HepG2 (cell line): ENCODE data around the gene MAP3K20. TPM values are rescaled to one million over a fixed set of nuclear protein-coding genes. Genes with fewer than 3 reads are reported as not detected.

Source experiments
- ATAC-seq: fragments of 200-7000 bp; cut with Tn5 transposase; 3 replicates; pipeline ENCODE4 v1.9.1; 2020; ENCODE audit warnings: mild to moderate bottlenecking, moderate library complexity
- BruUV-seq: library from RNA; stranded (reverse); fragments of 400-500 nt; replicated peaks from 2 replicates; lab custom pipeline; 2021; lab: Mats Ljungman, UMichigan
- CTCF ChIA-PET: fragments of 300-600 bp; formaldehyde crosslinking; extraction: SDS; loops from one replicate; lab custom pipeline; 2021; ENCODE audit warnings: low total read pairs, inconsistent platforms, low intra/inter-chr PET ratio; lab: Yijun Ruan, JAX
- POLR2A ChIA-PET: fragments of 350-600 bp; sonication (Branson Sonifier 250); formaldehyde crosslinking; loops from one replicate; lab custom pipeline; 2020; ENCODE audit warnings: antibody characterized with exemption, inconsistent platforms; lab: Yijun Ruan, JAX
- DNase-seq: peaks from one replicate; pipeline ENCODE4 v3.0.0-alpha.2; 2015; ENCODE audit warnings: low spot score
- FAIRE-seq: peaks from 3 replicates; lab custom pipeline; 2011; peaks lifted over from hg19 to GRCh38; lab: Jason Lieb, UNC
- H2AFZ ChIP-seq: one replicate; pipeline ENCODE4 v1.6.1; 2011; ENCODE audit warnings: low read length, inconsistent platforms
- H3K27ac ChIP-seq: fragments of 300-600 bp; 3 replicates; pipeline ENCODE4 v1.8.0; 2011; ENCODE audit warnings: mixed run types, mild to moderate bottlenecking, mixed read lengths, low read length, inconsistent platforms; ENCODE audit not compliant: insufficient read depth; ENCODE audit errors: extremely low read length
- H3K27me3 ChIP-seq, 2 experiments: fragments of 200-600 bp in 1 of 2; 2 replicates in 1 of 2; 3 replicates in 1 of 2; pipeline versions ENCODE4 v1.6.0 to v1.8.0; 2011; ENCODE audit warnings: low read length in 2 of 2, mild to moderate bottlenecking in 2 of 2, moderate library complexity in 2 of 2, inconsistent platforms in 1 of 2; ENCODE audit not compliant: insufficient read depth in 2 of 2, control insufficient read depth in 1 of 2
- H3K36me3 ChIP-seq, 2 experiments: fragments of 200-600 bp in 1 of 2; replicated peaks in 1 of 2; 2 replicates in 1 of 2; 3 replicates in 1 of 2; pipeline versions ENCODE4 v1.5.1 to v1.8.0; 2011; ENCODE audit warnings: low read length in 2 of 2, inconsistent platforms in 1 of 2; ENCODE audit not compliant: insufficient read depth in 2 of 2, control insufficient read depth in 1 of 2
- H3K4me1 ChIP-seq: 2 replicates; pipeline ENCODE4 v1.5.1; 2012; ENCODE audit warnings: low read length, inconsistent platforms; ENCODE audit not compliant: insufficient read depth
- H3K4me2 ChIP-seq: 2 replicates; pipeline ENCODE4 v1.6.0; 2011; ENCODE audit warnings: low read depth, low read length, inconsistent platforms
- H3K4me3 ChIP-seq, 3 experiments: fragments of 200-600 bp in 1 of 3; sonication (generic), shearing (Covaris generic) in 1 of 3; replicated peaks in 1 of 3; 2 replicates each; pipeline ENCODE4 v1.5.1; 2011 to 2016; ENCODE audit warnings: low read length in 3 of 3, inconsistent platforms in 2 of 3, low read depth in 2 of 3, mild to moderate bottlenecking in 2 of 3, control low read depth in 1 of 3, mixed read lengths in 1 of 3; ENCODE audit not compliant: insufficient read depth in 1 of 3
- H3K79me2 ChIP-seq: one replicate; pipeline ENCODE4 v1.6.1; 2011; ENCODE audit warnings: low read length, inconsistent platforms; ENCODE audit not compliant: insufficient read depth
- H3K9ac ChIP-seq: 2 replicates; pipeline ENCODE4 v1.6.0; 2011; ENCODE audit warnings: mild to moderate bottlenecking, low read depth, low read length, inconsistent platforms; ENCODE audit not compliant: insufficient read depth
- H3K9me3 ChIP-seq: 2 replicates; pipeline ENCODE4 v1.5.1; 2012; ENCODE audit warnings: mild to moderate bottlenecking, low read length
- H4K20me1 ChIP-seq: 2 replicates; pipeline ENCODE4 v1.6.0; 2011; ENCODE audit warnings: inconsistent platforms, mild to moderate bottlenecking, low read length, moderate library complexity; ENCODE audit not compliant: insufficient read depth
- ADNP ChIP-seq: sonication (generic); formaldehyde crosslinking; IDR thresholded peaks from 2 replicates; pipeline ENCODE4 v1.4.0; 2020; ENCODE audit warnings: missing genetic modification reagents
- BORCS8-MEF2B ChIP-seq: sonication (generic); formaldehyde crosslinking; IDR thresholded peaks from 2 replicates; pipeline ENCODE4 v1.8.0; 2022; ENCODE audit warnings: mild to moderate bottlenecking, missing genetic modification reagents
- EED ChIP-seq: sonication (generic); formaldehyde crosslinking; IDR thresholded peaks from 2 replicates; pipeline ENCODE4 v1.5.0; 2020; ENCODE audit warnings: mild to moderate bottlenecking, missing genetic modification reagents
- HNRNPLL ChIP-seq: fragments of 200-400 bp; formaldehyde crosslinking; IDR thresholded peaks from 2 replicates; pipeline ENCODE4 v1.6.1; 2017; ENCODE audit warnings: mild to moderate bottlenecking, low read depth, low read length; ENCODE audit not compliant: poor library complexity, severe bottlenecking
- MIXL1 ChIP-seq: IDR thresholded peaks from 2 replicates; pipeline ENCODE4 v1.6.1; 2016
- MTF1 ChIP-seq: sonication (generic); formaldehyde crosslinking; IDR thresholded peaks from 2 replicates; pipeline ENCODE4 v1.5.0; 2020; ENCODE audit warnings: missing genetic modification reagents
- MYNN ChIP-seq: sonication (generic); formaldehyde crosslinking; IDR thresholded peaks from 2 replicates; pipeline ENCODE4 v1.4.0; 2020; ENCODE audit warnings: mild to moderate bottlenecking, low read depth, missing genetic modification reagents
- PATZ1 ChIP-seq: sonication (generic); formaldehyde crosslinking; IDR thresholded peaks from 2 replicates; pipeline ENCODE4 v1.4.0; 2020; ENCODE audit warnings: missing genetic modification reagents
- PCBP2 ChIP-seq: fragments of 200-400 bp; formaldehyde crosslinking; optimal IDR thresholded peaks from 2 replicates; pipeline ENCODE3; 2018; ENCODE audit warnings: low read length, low read depth; ENCODE audit not compliant: poor library complexity, severe bottlenecking
- RAD51 ChIP-seq: fragments of 450-650 bp; IDR thresholded peaks from 2 replicates; pipeline ENCODE4 v1.6.1; 2016; ENCODE audit warnings: borderline replicate concordance
- RBM39 ChIP-seq: fragments of 200-400 bp; formaldehyde crosslinking; IDR thresholded peaks from one replicate; pipeline ENCODE4 v1.6.1; 2018; ENCODE audit warnings: antibody characterized with exemption, mild to moderate bottlenecking, low read depth, low read length; ENCODE audit not compliant: poor library complexity, severe bottlenecking
- THAP11 ChIP-seq: IDR thresholded peaks from 2 replicates; pipeline ENCODE4 v1.6.1; 2016; ENCODE audit warnings: missing biosample characterization, missing genetic modification reagents
- ZBTB46 ChIP-seq: sonication (generic); formaldehyde crosslinking; IDR thresholded peaks from 2 replicates; pipeline ENCODE4 v1.4.0; 2020; ENCODE audit warnings: mild to moderate bottlenecking, missing genetic modification reagents, borderline replicate concordance
- ZNF235 ChIP-seq: sonication (generic); formaldehyde crosslinking; IDR thresholded peaks from 2 replicates; pipeline ENCODE4 v1.8.1; 2023; ENCODE audit warnings: mild to moderate bottlenecking, missing genetic modification reagents, borderline replicate concordance
- ZNF552 ChIP-seq: sonication (generic); formaldehyde crosslinking; IDR thresholded peaks from 2 replicates; pipeline ENCODE4 v1.9.0; 2022; ENCODE audit warnings: missing genetic modification reagents, mild to moderate bottlenecking, borderline replicate concordance
- ZNF570 ChIP-seq: sonication (generic); formaldehyde crosslinking; IDR thresholded peaks from 2 replicates; pipeline ENCODE4 v1.4.0; 2020; ENCODE audit warnings: mild to moderate bottlenecking, missing genetic modification reagents, borderline replicate concordance
- ZNF782 ChIP-seq: sonication (generic); formaldehyde crosslinking; IDR thresholded peaks from 2 replicates; pipeline ENCODE4 v1.4.0; 2020; ENCODE audit warnings: missing genetic modification reagents, mild to moderate bottlenecking, borderline replicate concordance
- WGBS: methylation state at CpG from one replicate; pipeline ENCODE4 v1.1.6; 2017; ENCODE audit warnings: low lambda C conversion rate; 5-methylcytosine and 5-hydroxymethylcytosine counted together
- in situ Hi-C: cut with HindIII; loops from 2 replicates; pipeline ENCODE4 v1.10.0; 2017; ENCODE audit warnings: low pct_unique_long_range_greater_than_20kb; ENCODE audit not compliant: extremely low pct_ligation_motif_present
- intact Hi-C: fragments of 100-400 bp; cut with micrococcal nuclease; formaldehyde crosslinking; loops from one replicate; pipeline ENCODE4 v1.10.0; 2022; ENCODE audit not compliant: unreplicated experiment
- polyA plus RNA-seq, 8 experiments: library from polyadenylated mRNA; depleted of rRNA in 3 of 8; stranded (reverse) in 7 of 8; unstranded in 1 of 8; fragments of >200 nt; fragmentation: Illumina TruSeq in 4 of 8; extraction: Trizol in 4 of 8; gene quantifications; 2 replicates each; pipeline versions ENCODE4 v1.2.1 to v1.2.3, GENCODE V29; 2011 to 2016; ENCODE audit warnings: low read depth in 4 of 8, missing spikeins in 1 of 8, mixed read lengths in 1 of 8; ENCODE audit not compliant: insufficient read depth in 1 of 8
- total RNA-seq, 5 experiments: library from RNA; depleted of rRNA; stranded (reverse); fragments of >200 nt; fragmentation: Illumina TruSeq; extraction: Trizol; gene quantifications; 2 replicates each; pipeline ENCODE4 v1.2.3, GENCODE V29; 2016; ENCODE audit warnings: low read depth in 1 of 5
- TF ChIP-seq, protein P1 (sequence below): sonication (generic); formaldehyde crosslinking; IDR thresholded peaks from 2 replicates; pipeline ENCODE4 v1.5.0; 2020; ENCODE audit warnings: mild to moderate bottlenecking, missing genetic modification reagents, borderline replicate concordance

Gene MAP3K20
- total and polyA plus RNA-seq, 2 of the 13 experiments (the other 11 are each of a cell fraction or from before 2014, with no cell fraction given), result 5.2 to 13.5 TPM

- H3K4me1 ChIP-seq, result no peaks in the 10 kb centered on the region
- in situ Hi-C loops (no loop called here), intact Hi-C loops (no loop called here)
- no peak overlapping the region for H3K4me2 ChIP-seq
- no peak overlapping the region for H3K4me3 ChIP-seq
- WGBS, result 89% methylated on average over 2 of the region's 2 CpGs
- no peak overlapping the region for H3K9ac ChIP-seq
- no TSS peak for BruUV-seq
- no peaks in the 10 kb centered on the region for H4K20me1 ChIP-seq
- H3K79me2 ChIP-seq, result no peaks in the 10 kb centered on the region
- CTCF ChIA-PET, result no interaction called here
- H3K27ac ChIP-seq, result no peak overlapping the region
- H2AFZ ChIP-seq, result no peak overlapping the region
- POLR2A ChIA-PET, result no interaction called here
- FAIRE-seq (no peak), ATAC-seq (no peak), DNase-seq (no peak)
- H3K27me3 ChIP-seq, result no peaks in the 10 kb centered on the region
- no peaks in the 10 kb centered on the region for H3K9me3 ChIP-seq
- H3K36me3 ChIP-seq, result peaks cover 0 to 10% of the 10 kb centered on the region in 2 experiments; a peak in 2 of 5 replicates
- TF ChIP-seq HNRNPLL, result no peak
- TF ChIP-seq PCBP2, result no peak
- no peak for TF ChIP-seq ADNP
- no peak for TF ChIP-seq ZNF235 (CRISPR knock-in tag)
- TF ChIP-seq BORCS8-MEF2B (CRISPR knock-in tag), result no peak
- no peak for TF ChIP-seq ZNF782 (CRISPR knock-in tag)
- TF ChIP-seq ZBTB46 (CRISPR knock-in tag), result no peak
- TF ChIP-seq, protein P1, sequence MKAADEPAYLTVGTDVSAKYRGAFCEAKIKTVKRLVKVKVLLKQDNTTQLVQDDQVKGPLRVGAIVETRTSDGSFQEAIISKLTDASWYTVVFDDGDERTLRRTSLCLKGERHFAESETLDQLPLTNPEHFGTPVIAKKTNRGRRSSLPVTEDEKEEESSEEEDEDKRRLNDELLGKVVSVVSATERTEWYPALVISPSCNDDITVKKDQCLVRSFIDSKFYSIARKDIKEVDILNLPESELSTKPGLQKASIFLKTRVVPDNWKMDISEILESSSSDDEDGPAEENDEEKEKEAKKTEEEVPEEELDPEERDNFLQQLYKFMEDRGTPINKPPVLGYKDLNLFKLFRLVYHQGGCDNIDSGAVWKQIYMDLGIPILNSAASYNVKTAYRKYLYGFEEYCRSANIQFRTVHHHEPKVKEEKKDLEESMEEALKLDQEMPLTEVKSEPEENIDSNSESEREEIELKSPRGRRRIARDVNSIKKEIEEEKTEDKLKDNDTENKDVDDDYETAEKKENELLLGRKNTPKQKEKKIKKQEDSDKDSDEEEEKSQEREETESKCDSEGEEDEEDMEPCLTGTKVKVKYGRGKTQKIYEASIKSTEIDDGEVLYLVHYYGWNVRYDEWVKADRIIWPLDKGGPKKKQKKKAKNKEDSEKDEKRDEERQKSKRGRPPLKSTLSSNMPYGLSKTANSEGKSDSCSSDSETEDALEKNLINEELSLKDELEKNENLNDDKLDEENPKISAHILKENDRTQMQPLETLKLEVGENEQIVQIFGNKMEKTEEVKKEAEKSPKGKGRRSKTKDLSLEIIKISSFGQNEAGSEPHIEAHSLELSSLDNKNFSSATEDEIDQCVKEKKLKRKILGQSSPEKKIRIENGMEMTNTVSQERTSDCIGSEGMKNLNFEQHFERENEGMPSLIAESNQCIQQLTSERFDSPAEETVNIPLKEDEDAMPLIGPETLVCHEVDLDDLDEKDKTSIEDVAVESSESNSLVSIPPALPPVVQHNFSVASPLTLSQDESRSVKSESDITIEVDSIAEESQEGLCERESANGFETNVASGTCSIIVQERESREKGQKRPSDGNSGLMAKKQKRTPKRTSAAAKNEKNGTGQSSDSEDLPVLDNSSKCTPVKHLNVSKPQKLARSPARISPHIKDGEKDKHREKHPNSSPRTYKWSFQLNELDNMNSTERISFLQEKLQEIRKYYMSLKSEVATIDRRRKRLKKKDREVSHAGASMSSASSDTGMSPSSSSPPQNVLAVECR (CRISPR knock-in tag), result no peak
- TF ChIP-seq ZNF552, result no peak
- no peak for TF ChIP-seq THAP11
- TF ChIP-seq RBM39, result no peak
- TF ChIP-seq RAD51, result no peak
- TF ChIP-seq EED, result no peak
- TF ChIP-seq MIXL1 (CRISPR knock-in tag), result no peak
- no peak for TF ChIP-seq ZNF570 (CRISPR knock-in tag)
- TF ChIP-seq PATZ1 (CRISPR knock-in tag), result no peak
- TF ChIP-seq MYNN, result no peak
- TF ChIP-seq MTF1 (CRISPR knock-in tag), result no peak
These were observed 126.9 kb downstream of the MAP3K20 start for GRCh38 chr2:173202570-173202969.
